NB4 (cell line): ENCODE data around the gene GKN2.
"Not testable (repeated sequence)": the region's sequence is repeated elsewhere in the genome, so short reads cannot be mapped to it uniquely, and the experiment has no call there.

Source experiments
- DNase-seq: peaks from one replicate; pipeline ENCODE4 v3.0.0; 2010; ENCODE audit warnings: low read depth
- H3K4me3 ChIP-seq: one replicate; pipeline ENCODE4 v1.5.1; 2011; ENCODE audit warnings: mild to moderate bottlenecking, low read depth, low read length, moderate library complexity
- CTCF ChIP-seq: IDR thresholded peaks from one replicate; pipeline ENCODE4 v1.5.1; 2012; ENCODE audit warnings: low read depth, low read length
- POLR2A ChIP-seq: IDR thresholded peaks from 2 replicates; pipeline ENCODE4 v1.6.1; 2011; ENCODE audit warnings: mild to moderate bottlenecking; ENCODE audit not compliant: insufficient read length; ENCODE audit errors: extremely low read depth
- TF ChIP-seq, protein P1 (sequence below): IDR thresholded peaks from 2 replicates; pipeline ENCODE4 v1.6.1; 2011; ENCODE audit warnings: low read depth, low read length

Gene GKN2

GRCh38 chr2:68901199-68901514 lies 51.5 kb downstream of the GKN2 start:
- H3K4me3 ChIP-seq, result no peak overlapping the region
- peak; percentile 67 for DNase-seq

DNA sequence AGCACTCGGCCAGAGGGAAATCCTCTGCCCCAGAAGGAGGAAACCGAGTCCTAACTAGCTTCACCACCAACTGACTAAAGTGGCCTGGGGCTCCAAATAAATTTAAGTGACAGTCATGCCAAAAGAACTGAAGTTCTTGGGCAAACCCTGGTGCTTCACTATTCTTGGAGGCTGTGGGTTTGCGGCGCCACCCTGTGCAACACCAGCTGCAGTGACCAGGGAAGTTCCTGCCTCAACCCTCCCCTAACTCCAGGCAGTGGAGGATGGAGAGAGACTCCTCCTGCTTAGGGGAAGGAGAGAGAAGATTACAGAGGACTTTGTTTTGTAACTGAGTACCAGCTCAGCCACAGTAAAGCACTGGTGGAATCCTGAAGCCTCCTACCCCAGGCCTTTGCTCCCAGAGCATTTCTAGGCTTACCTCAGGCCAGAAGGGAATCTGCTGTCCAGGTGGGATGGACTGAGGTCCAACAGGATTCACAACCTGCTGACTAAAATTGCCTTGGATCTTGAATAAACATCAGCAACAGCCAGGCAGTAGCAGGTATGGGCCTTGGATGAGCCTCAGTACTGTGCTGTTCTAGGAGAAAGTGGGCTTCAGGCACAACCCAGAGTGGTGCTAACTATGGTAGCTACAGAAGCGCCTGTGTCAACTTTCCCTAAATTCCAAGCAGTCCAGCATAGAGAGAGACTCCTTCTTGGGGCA lies 52.0 kb downstream of the GKN2 start:
- DNase-seq, result peak; percentile 65
- H3K4me3 ChIP-seq, result no peak overlapping the region
- no peak for TF ChIP-seq POLR2A
- TF ChIP-seq, protein P1, sequence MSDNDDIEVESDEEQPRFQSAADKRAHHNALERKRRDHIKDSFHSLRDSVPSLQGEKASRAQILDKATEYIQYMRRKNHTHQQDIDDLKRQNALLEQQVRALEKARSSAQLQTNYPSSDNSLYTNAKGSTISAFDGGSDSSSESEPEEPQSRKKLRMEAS, result no peak
- TF ChIP-seq CTCF, result peak; percentile 32

More at GRCh38 chr2:68901199-68901514, 51.5 kb downstream of the GKN2 start:
- TF ChIP-seq, protein P1, result no peak
- TF ChIP-seq POLR2A (no peak), CTCF (peak; percentile 47)

DNA sequence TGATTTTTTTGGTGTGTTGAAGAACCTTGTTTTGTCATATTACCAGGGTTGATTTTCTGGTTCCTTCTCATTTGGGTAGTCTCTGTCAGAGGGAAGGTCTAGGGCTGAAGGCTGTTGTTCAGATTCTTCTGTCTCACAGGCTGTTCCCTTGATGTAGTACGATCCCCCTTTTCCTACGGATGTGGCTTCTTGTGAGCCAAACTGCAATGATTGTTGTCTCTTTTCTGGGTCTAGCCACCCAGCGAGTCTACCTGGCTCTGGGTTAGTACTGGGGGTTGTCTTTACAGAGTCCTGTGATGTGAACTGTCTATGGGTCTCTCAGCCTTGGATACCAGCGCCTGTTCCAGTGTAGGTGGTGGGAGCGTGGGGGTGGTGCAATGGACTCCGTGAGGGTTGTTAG lies 56.7 kb downstream of the GKN2 start:
- H3K4me3 ChIP-seq, DNase-seq: not testable (repeated sequence)
